Measurements from ENCODE around the gene EEIG1.

DNA sequence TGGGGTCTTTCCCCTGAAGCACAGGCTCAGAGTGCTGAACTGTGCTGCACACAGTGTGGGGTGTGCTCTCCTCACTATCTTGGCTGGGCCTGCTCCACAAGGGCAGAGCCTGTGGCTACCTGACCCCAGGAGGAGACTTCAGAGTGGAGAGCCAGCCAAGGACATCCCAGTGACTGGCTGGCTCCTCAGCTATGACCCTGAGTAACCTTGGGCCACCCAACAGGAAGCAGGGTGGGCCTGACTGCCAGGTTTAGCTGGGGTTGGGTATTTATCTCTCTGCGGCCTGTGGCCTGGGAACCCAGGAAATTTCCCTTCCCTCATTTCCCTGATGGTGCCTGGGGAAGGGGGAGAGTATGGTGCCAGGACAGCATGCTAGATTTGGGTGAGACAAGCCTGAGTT lies 2.1 kb upstream of the EEIG1 start:
- TF ChIP-seq POLR2A (IDR thresholded peaks at IDR 0.05; ENCODE audit: low read length), result no peak
- TF ChIP-seq GATA1 (IDR thresholded peaks at IDR 0.05; ENCODE audit: low read depth, low read length), result no peak

Data from erythroblast (primary cell).